Keratinocyte (primary cell): ENCODE measurements around the gene CEP68. TPM values are rescaled to one million over a fixed set of nuclear protein-coding genes. Genes with fewer than 3 reads are reported as not detected.

Experiments
- DNase-seq: peaks from one replicate; pipeline ENCODE4 v3.0.0-alpha.2; 2011; ENCODE audit warnings: low read depth, missing footprints, low spot score
- FAIRE-seq: peaks from 2 replicates; lab custom pipeline; 2011; peaks lifted over from hg19 to GRCh38; lab: Jason Lieb, UNC
- H2AFZ ChIP-seq: 2 replicates; pipeline ENCODE4 v1.6.0; 2012; ENCODE audit warnings: low read length, control low read depth, inconsistent platforms; ENCODE audit not compliant: control insufficient read depth
- H3K27ac ChIP-seq: 2 replicates; pipeline ENCODE4 v1.5.1; 2011; ENCODE audit warnings: low read length; ENCODE audit not compliant: control insufficient read depth, insufficient read depth
- H3K27me3 ChIP-seq: 3 replicates; pipeline ENCODE4 v1.6.0; 2011; ENCODE audit warnings: low read length; ENCODE audit not compliant: control insufficient read depth, insufficient read depth; ENCODE audit errors: extremely low read depth
- H3K36me3 ChIP-seq, 2 experiments: 2 replicates in 1 of 2; 3 replicates in 1 of 2; pipeline ENCODE4 v1.5.1; 2011; ENCODE audit warnings: low read length in 2 of 2, mild to moderate bottlenecking in 1 of 2; ENCODE audit not compliant: control insufficient read depth in 2 of 2, insufficient read depth in 2 of 2; ENCODE audit errors: extremely low read depth in 1 of 2
- H3K4me1 ChIP-seq: 3 replicates; pipeline ENCODE4 v1.5.1; 2011; ENCODE audit warnings: low read length; ENCODE audit not compliant: control insufficient read depth, insufficient read depth; ENCODE audit errors: extremely low read depth
- H3K4me2 ChIP-seq: 3 replicates; pipeline ENCODE4 v1.6.0; 2011; ENCODE audit warnings: low read depth, low read length; ENCODE audit not compliant: control insufficient read depth, insufficient read depth; ENCODE audit errors: extremely low read depth
- H3K4me3 ChIP-seq, 3 experiments: fragments of 200-600 bp in 1 of 3; sonication (generic) in 1 of 3; 2 replicates in 2 of 3; 3 replicates in 1 of 3; pipeline ENCODE4 v1.5.1; 2011 to 2016; ENCODE audit warnings: low read length in 3 of 3, mild to moderate bottlenecking in 3 of 3, control low read depth in 2 of 3, inconsistent platforms in 1 of 3, low read depth in 1 of 3, mixed read lengths in 1 of 3, mixed run types in 1 of 3, moderate library complexity in 1 of 3; ENCODE audit not compliant: control insufficient read depth in 2 of 3, insufficient read depth in 2 of 3; ENCODE audit errors: extremely low read depth in 1 of 3
- H3K79me2 ChIP-seq: 2 replicates; pipeline ENCODE4 v1.6.0; 2012; ENCODE audit warnings: low read length; ENCODE audit not compliant: control insufficient read depth, insufficient read depth
- H3K9ac ChIP-seq: 3 replicates; pipeline ENCODE4 v1.6.0; 2011; ENCODE audit warnings: low read length; ENCODE audit not compliant: control insufficient read depth, insufficient read depth; ENCODE audit errors: extremely low read depth
- H3K9me1 ChIP-seq: 3 replicates; pipeline ENCODE4 v1.6.0; 2011; ENCODE audit warnings: low read length; ENCODE audit not compliant: control insufficient read depth, insufficient read depth; ENCODE audit errors: extremely low read depth
- H3K9me3 ChIP-seq: 2 replicates; pipeline ENCODE4 v1.5.1; 2012; ENCODE audit warnings: low read depth, low read length; ENCODE audit not compliant: control insufficient read depth
- H4K20me1 ChIP-seq: 3 replicates; pipeline ENCODE4 v1.6.0; 2011; ENCODE audit warnings: low read length; ENCODE audit not compliant: control insufficient read depth, insufficient read depth; ENCODE audit errors: extremely low read depth
- EZH2 ChIP-seq: IDR thresholded peaks from one replicate; pipeline ENCODE4 v1.6.1; 2012; ENCODE audit warnings: inconsistent platforms, mild to moderate bottlenecking, low read length, moderate library complexity
- dilution Hi-C: fragments of 300-500 bp; cut with MboI; formaldehyde crosslinking; loops from one replicate; pipeline ENCODE4 v1.7.0; 2020; ENCODE audit warnings: low sequenced_read_pairs; ENCODE audit not compliant: extremely low pct_ligation_motif_present
- polyA plus RNA-seq, 5 experiments: library from polyadenylated mRNA; depleted of rRNA in 3 of 5; stranded (reverse) in 3 of 5; stranded (forward) in 1 of 5; unstranded in 1 of 5; fragments of >200 nt; gene quantifications; 1 replicate in 1 of 5; 2 replicates in 3 of 5; 3 replicates in 1 of 5; pipeline versions ENCODE4 v1.2.1 to v1.2.3, GENCODE V29; 2011 to 2012; ENCODE audit warnings: missing spikeins in 2 of 5, low read depth in 1 of 5, low replicate concordance in 1 of 5
- TF ChIP-seq, protein P1 (sequence below), 3 experiments: IDR thresholded peaks in 1 of 3; conservative IDR thresholded peaks in 1 of 3; optimal IDR thresholded peaks in 1 of 3; 2 replicates in 2 of 3; 3 replicates in 1 of 3; pipeline versions ENCODE3 to v1.5.1; 2011; ENCODE audit warnings: low read length in 3 of 3, mild to moderate bottlenecking in 3 of 3, moderate library complexity in 2 of 3, control low read depth in 1 of 3, inconsistent platforms in 1 of 3; ENCODE audit not compliant: insufficient read depth in 2 of 3; ENCODE audit errors: extremely low read depth in 1 of 3

The CEP68 gene
- polyA plus RNA-seq, 1 donor (not counting 4 experiments of a cell fraction or from before 2014, with no cell fraction given) = 4.1 TPM

DNA sequence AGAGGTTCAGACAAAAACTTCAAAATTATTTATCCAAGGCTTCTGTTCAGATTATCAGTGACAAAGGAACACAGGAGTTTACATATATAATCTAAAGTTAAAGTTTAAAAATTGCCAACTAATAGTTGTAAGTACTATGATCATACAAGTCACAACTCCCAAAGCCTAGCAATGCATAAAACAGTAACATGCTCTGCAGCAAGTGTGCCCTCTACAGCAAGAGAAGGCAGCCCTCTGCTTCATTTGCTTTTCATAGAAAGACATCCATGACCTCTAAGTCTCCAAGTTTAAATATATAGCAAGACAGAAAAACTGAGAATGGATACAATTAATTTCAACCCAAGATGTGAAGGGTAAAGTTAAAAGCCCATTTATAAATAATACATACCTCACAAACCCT is 60.4 kb downstream of the CEP68 start:
- H3K9me3 ChIP-seq = no peaks in the 10 kb centered on the region
- FAIRE-seq = no peak
- H3K4me2 ChIP-seq = no peak overlapping the region
- no peaks in the 10 kb centered on the region for H3K27me3 ChIP-seq
- no peak overlapping the region for H2AFZ ChIP-seq
- H3K4me3 ChIP-seq = no peak overlapping the region
- no peaks in the 10 kb centered on the region for H3K9me1 ChIP-seq
- no peak overlapping the region for H3K27ac ChIP-seq
- H3K36me3 ChIP-seq = peaks cover 0 to 6% of the 10 kb centered on the region in 2 experiments
- H3K79me2 ChIP-seq = peaks cover 97% of the 10 kb centered on the region
- H3K9ac ChIP-seq = no peak overlapping the region
- H3K4me1 ChIP-seq = no peaks in the 10 kb centered on the region
- dilution Hi-C loops = no loop called here
- no peak for TF ChIP-seq EZH2
- TF ChIP-seq, protein P1, sequence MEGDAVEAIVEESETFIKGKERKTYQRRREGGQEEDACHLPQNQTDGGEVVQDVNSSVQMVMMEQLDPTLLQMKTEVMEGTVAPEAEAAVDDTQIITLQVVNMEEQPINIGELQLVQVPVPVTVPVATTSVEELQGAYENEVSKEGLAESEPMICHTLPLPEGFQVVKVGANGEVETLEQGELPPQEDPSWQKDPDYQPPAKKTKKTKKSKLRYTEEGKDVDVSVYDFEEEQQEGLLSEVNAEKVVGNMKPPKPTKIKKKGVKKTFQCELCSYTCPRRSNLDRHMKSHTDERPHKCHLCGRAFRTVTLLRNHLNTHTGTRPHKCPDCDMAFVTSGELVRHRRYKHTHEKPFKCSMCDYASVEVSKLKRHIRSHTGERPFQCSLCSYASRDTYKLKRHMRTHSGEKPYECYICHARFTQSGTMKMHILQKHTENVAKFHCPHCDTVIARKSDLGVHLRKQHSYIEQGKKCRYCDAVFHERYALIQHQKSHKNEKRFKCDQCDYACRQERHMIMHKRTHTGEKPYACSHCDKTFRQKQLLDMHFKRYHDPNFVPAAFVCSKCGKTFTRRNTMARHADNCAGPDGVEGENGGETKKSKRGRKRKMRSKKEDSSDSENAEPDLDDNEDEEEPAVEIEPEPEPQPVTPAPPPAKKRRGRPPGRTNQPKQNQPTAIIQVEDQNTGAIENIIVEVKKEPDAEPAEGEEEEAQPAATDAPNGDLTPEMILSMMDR (optimal IDR thresholded peaks at IDR 0.05 in 1 of 3, IDR thresholded peaks at IDR 0.05 in 1 of 3, conservative IDR thresholded peaks at IDR 0.05 in 1 of 3; ENCODE audit: extremely low read depth in 1 of 3, insufficient read depth in 2 of 3, low read length in 3 of 3) = no peak
- DNase-seq = no peak
- H4K20me1 ChIP-seq = peaks cover 54% of the 10 kb centered on the region

DNA sequence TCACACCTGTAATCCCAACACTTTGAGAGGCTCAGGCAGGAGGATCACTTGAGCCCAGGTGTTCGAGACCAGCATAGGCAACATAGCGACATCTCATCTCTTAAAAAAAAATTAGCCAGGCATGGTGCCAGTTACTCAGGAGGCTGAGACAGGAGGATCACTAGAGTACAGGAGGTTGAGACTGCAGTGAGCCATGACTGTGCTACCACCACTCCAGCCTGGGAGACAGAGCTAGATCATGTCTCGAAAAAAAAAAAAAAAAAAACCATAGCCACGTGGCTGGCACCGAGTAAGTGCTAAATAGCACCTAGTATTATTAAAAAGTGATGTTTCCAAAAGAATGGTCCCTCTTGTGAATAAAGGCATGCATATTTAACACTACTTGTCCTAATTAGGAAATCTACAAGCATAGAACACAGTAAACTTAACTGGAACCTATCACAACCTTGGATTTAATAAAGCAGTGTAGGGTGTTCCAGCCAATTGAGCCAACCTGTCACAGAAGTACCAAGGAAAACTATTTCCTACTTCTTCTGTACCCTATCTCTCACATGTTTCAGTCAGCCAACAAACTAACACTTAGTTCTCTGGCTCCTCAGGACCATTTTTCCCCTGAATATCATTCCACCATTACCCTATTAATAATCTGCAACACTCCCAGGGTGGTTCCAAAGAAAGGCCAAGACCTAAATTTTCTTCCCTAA is 64.9 kb downstream of the CEP68 start:
- Histone ChIP-seq H2AFZ (no peak overlapping the region), H3K79me2 (peaks cover 99% of the 10 kb centered on the region), H3K4me2 (no peak overlapping the region), H3K27me3 (no peaks in the 10 kb centered on the region), H3K36me3 (peaks cover 0 to 6% of the 10 kb centered on the region in 2 experiments), H3K9me1 (no peaks in the 10 kb centered on the region), H3K9me3 (no peaks in the 10 kb centered on the region), H4K20me1 (peaks cover 59% of the 10 kb centered on the region), H3K4me1 (peaks cover 3% of the 10 kb centered on the region), H3K9ac (no peak overlapping the region), H3K4me3 (no peak overlapping the region), H3K27ac (no peak overlapping the region)
- dilution Hi-C loops = no loop called here
- FAIRE-seq = no peak
- TF ChIP-seq, protein P1 (optimal IDR thresholded peaks at IDR 0.05 in 1 of 3, IDR thresholded peaks at IDR 0.05 in 1 of 3, conservative IDR thresholded peaks at IDR 0.05 in 1 of 3; ENCODE audit: extremely low read depth in 1 of 3, insufficient read depth in 2 of 3, low read length in 3 of 3) = no peak
- no peak for TF ChIP-seq EZH2
- DNase-seq = no peak
